Natural killer cell treated with Interleukin-12 subunit alpha and Interleukin-12 subunit beta and Interleukin-15 and Interleukin-18, amount 100 ng/mL, for 72 hours (primary cell): ENCODE results near the gene AOC2. TPM values are rescaled to one million over a fixed set of nuclear protein-coding genes. Genes with fewer than 3 reads are reported as not detected.
A peak's percentile ranks its signal among the peaks of the same experiment; 100 is the strongest.
"Not testable (repeated sequence)": the region's sequence is repeated elsewhere in the genome, so short reads cannot be mapped to it uniquely, and the experiment has no call there.

ENCODE experiments used
- ATAC-seq, 2 donors: fragments of 150-1000 bp; cut with Tn5 transposase in 1 of 2; sonication (Bioruptor Pico), chemical (Tn5 transposase) in 1 of 2; 2 replicates each; pipeline ENCODE4 v1.10.0; 2021
- DNase-seq: peaks from one replicate; pipeline ENCODE4 v3.0.0; 2022; ENCODE audit warnings: low spot score
- H3K27ac Mint-ChIP-seq, 2 donors: 1 replicate in 1 of 2; 2 replicates in 1 of 2; pipeline ENCODE4 v1.8.0; 2022; ENCODE audit warnings: mixed read lengths in 2 of 2, mild to moderate bottlenecking in 1 of 2, moderate library complexity in 1 of 2
- H3K27me3 Mint-ChIP-seq, 2 donors: 1 replicate in 1 of 2; 2 replicates in 1 of 2; pipeline ENCODE4 v1.8.0; 2022; ENCODE audit warnings: mixed read lengths in 2 of 2
- H3K36me3 Mint-ChIP-seq: one replicate; pipeline ENCODE4 v1.8.0; 2022; ENCODE audit warnings: mixed read lengths
- H3K4me1 Mint-ChIP-seq, 2 donors: 1 replicate in 1 of 2; 2 replicates in 1 of 2; pipeline ENCODE4 v1.8.0; 2022; ENCODE audit warnings: low read depth in 2 of 2, mixed read lengths in 2 of 2, mild to moderate bottlenecking in 1 of 2
- H3K4me3 Mint-ChIP-seq: one replicate; pipeline ENCODE4 v1.8.0; 2022; ENCODE audit warnings: mixed read lengths
- H3K9me3 Mint-ChIP-seq: 2 replicates; pipeline ENCODE4 v1.8.0; 2022; ENCODE audit warnings: mixed read lengths
- total RNA-seq, 2 donors: library from RNA; stranded (reverse); gene quantifications; one replicate each; pipeline ENCODE4 v1.2.3, GENCODE V29; 2022

AOC2 gene
- total RNA-seq, 2 donors from 2014 or later, result 3.5 to 5.3 TPM

GRCh38 chr17:42853597-42853967 is 9.2 kb downstream of the AOC2 start:
- DNase-seq (no peak), ATAC-seq (no peak)
- Mint-ChIP-seq H3K36me3 (no peaks in the 10 kb centered on the region), H3K27me3 (peaks cover 0 to 9% of the 10 kb centered on the region in 2 donors), H3K4me1 (no peaks in the 10 kb centered on the region), H3K4me3 (no peak overlapping the region), H3K9me3 (no peaks in the 10 kb centered on the region), H3K27ac (no peak overlapping the region)

- Mint-ChIP-seq H3K36me3 (no peaks in the 10 kb centered on the region), H3K27ac (no peak overlapping the region), H3K9me3 (no peaks in the 10 kb centered on the region), H3K27me3 (peaks cover 0 to 9% of the 10 kb centered on the region in 2 donors), H3K4me1 (no peaks in the 10 kb centered on the region), H3K4me3 (no peak overlapping the region)
- no peak for DNase-seq
- ATAC-seq, result no peak
These were observed 9.8 kb downstream of the AOC2 start for GRCh38 chr17:42853968-42854790.

GRCh38 chr17:42855048-42855596 is 10.7 kb downstream of the AOC2 start:
- H3K27me3 Mint-ChIP-seq, result peaks cover 0 to 8% of the 10 kb centered on the region in 2 donors
- no peak overlapping the region for H3K4me3 Mint-ChIP-seq
- H3K27ac Mint-ChIP-seq, result no peak overlapping the region
- no peak for ATAC-seq
- H3K4me1 Mint-ChIP-seq, result no peaks in the 10 kb centered on the region
- no peaks in the 10 kb centered on the region for H3K36me3 Mint-ChIP-seq
- H3K9me3 Mint-ChIP-seq, result no peaks in the 10 kb centered on the region
- DNase-seq, result no peak

- not testable (repeated sequence) for H3K27ac Mint-ChIP-seq, H3K4me1 Mint-ChIP-seq, H3K9me3 Mint-ChIP-seq
These were observed 11.7 kb downstream of the AOC2 start for GRCh38 chr17:42856093-42856492.

GRCh38 chr17:42856516-42856915 is 12.1 kb downstream of the AOC2 start:
- not testable (repeated sequence) for H3K4me3 Mint-ChIP-seq
- peak in 1 of 2 donors; percentile 32 for ATAC-seq

More at GRCh38 chr17:42856093-42856492, 11.7 kb downstream of the AOC2 start:
- H3K4me3 Mint-ChIP-seq, ATAC-seq, DNase-seq, H3K27me3 Mint-ChIP-seq, H3K36me3 Mint-ChIP-seq: not testable (repeated sequence)

GRCh38 chr17:42857389-42857788 is 13.0 kb downstream of the AOC2 start:
- H3K9me3 Mint-ChIP-seq, result no peaks in the 10 kb centered on the region
- no peaks in the 10 kb centered on the region for H3K4me1 Mint-ChIP-seq
- ATAC-seq (no peak), DNase-seq (no peak)
- peak overlapping the region in 1 of 2 donors; percentile 45 for H3K27ac Mint-ChIP-seq
- peaks cover 0 to 5% of the 10 kb centered on the region in 2 donors for H3K27me3 Mint-ChIP-seq
- no peaks in the 10 kb centered on the region for H3K36me3 Mint-ChIP-seq
- H3K4me3 Mint-ChIP-seq, result no peak overlapping the region

More at GRCh38 chr17:42856516-42856915, 12.1 kb downstream of the AOC2 start:
- not testable (repeated sequence) for H3K27ac Mint-ChIP-seq, H3K9me3 Mint-ChIP-seq, H3K4me1 Mint-ChIP-seq, DNase-seq, H3K27me3 Mint-ChIP-seq, H3K36me3 Mint-ChIP-seq

GRCh38 chr17:42865638-42866094 is 21.3 kb downstream of the AOC2 start:
- Mint-ChIP-seq H3K4me3 (no peak overlapping the region), H3K4me1 (no peaks in the 10 kb centered on the region), H3K27me3 (peaks cover 17 to 36% of the 10 kb centered on the region in 2 donors), H3K36me3 (no peaks in the 10 kb centered on the region), H3K9me3 (no peaks in the 10 kb centered on the region), H3K27ac (no peak overlapping the region)
- DNase-seq, result peak; percentile 35
- ATAC-seq, result no peak

GRCh38 chr17:42866216-42866615 is 21.8 kb downstream of the AOC2 start:
- Mint-ChIP-seq H3K9me3 (no peaks in the 10 kb centered on the region), H3K27ac (no peak overlapping the region), H3K27me3 (peaks cover 17 to 37% of the 10 kb centered on the region in 2 donors), H3K4me1 (no peaks in the 10 kb centered on the region), H3K4me3 (no peak overlapping the region), H3K36me3 (no peaks in the 10 kb centered on the region)
- no peak for DNase-seq
- ATAC-seq, result no peak

- no peak overlapping the region for H3K27ac Mint-ChIP-seq
- peaks cover 21 to 43% of the 10 kb centered on the region in 2 donors for H3K27me3 Mint-ChIP-seq
- H3K9me3 Mint-ChIP-seq, result no peaks in the 10 kb centered on the region
- no peaks in the 10 kb centered on the region for H3K4me1 Mint-ChIP-seq
- no peak overlapping the region for H3K4me3 Mint-ChIP-seq
- H3K36me3 Mint-ChIP-seq, result no peaks in the 10 kb centered on the region
- no peak for ATAC-seq
- DNase-seq, result no peak
These were observed 22.5 kb downstream of the AOC2 start for GRCh38 chr17:42866631-42867575.

GRCh38 chr17:42867694-42868261 is 23.4 kb downstream of the AOC2 start:
- not testable (repeated sequence) for H3K4me3 Mint-ChIP-seq, H3K27ac Mint-ChIP-seq, ATAC-seq, H3K36me3 Mint-ChIP-seq, DNase-seq, H3K9me3 Mint-ChIP-seq, H3K4me1 Mint-ChIP-seq
- H3K27me3 Mint-ChIP-seq, result peaks cover 21 to 43% of the 10 kb centered on the region in 2 donors

GRCh38 chr17:42868338-42868737 is 24.0 kb downstream of the AOC2 start:
- H3K9me3 Mint-ChIP-seq, result no peaks in the 10 kb centered on the region
- no peaks in the 10 kb centered on the region for H3K36me3 Mint-ChIP-seq
- DNase-seq (no peak), ATAC-seq (no peak)
- no peak overlapping the region for H3K27ac Mint-ChIP-seq
- no peak overlapping the region for H3K4me3 Mint-ChIP-seq
- H3K4me1 Mint-ChIP-seq, result no peaks in the 10 kb centered on the region
- peaks cover 23 to 42% of the 10 kb centered on the region in 2 donors for H3K27me3 Mint-ChIP-seq

GRCh38 chr17:42871647-42872046 is 27.3 kb downstream of the AOC2 start:
- Mint-ChIP-seq H3K27ac (no peak overlapping the region), H3K4me1 (no peaks in the 10 kb centered on the region), H3K9me3 (no peaks in the 10 kb centered on the region), H3K36me3 (no peaks in the 10 kb centered on the region), H3K27me3 (peaks cover 12 to 35% of the 10 kb centered on the region in 2 donors), H3K4me3 (no peak overlapping the region)
- ATAC-seq (peak in 1 of 2 donors; percentile 5), DNase-seq (no peak)

GRCh38 chr17:42872251-42872965 is 28.0 kb downstream of the AOC2 start:
- Mint-ChIP-seq H3K36me3 (no peaks in the 10 kb centered on the region), H3K9me3 (no peaks in the 10 kb centered on the region), H3K27me3 (peaks cover 15 to 33% of the 10 kb centered on the region in 2 donors), H3K4me3 (no peak overlapping the region), H3K27ac (no peak overlapping the region), H3K4me1 (no peaks in the 10 kb centered on the region)
- DNase-seq (no peak), ATAC-seq (peak in 1 of 2 donors; percentile 20)
